ENCODE results near the gene PTGES2.

DNA sequence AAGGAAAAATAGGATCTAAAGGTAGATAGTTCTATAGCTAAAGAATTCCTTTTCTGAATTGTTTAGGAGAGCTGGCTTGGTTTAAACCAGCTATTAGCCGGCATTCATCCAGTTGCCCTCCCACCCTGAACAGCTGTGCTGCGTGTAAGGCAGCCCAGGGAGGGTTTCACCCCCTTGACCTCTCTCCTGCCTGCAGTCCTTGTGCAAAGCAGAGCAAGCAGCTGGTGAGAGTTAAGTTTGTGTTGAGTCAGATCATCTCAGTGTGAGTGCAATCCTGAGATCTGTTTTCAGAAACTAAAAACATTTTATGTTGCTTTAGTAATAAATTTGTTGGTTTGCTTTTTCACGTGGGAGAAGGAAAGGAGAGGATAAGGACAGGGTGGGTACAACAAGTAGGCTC, 46.5 kb downstream of the PTGES2 start:
- TF ChIP-seq, protein P1, sequence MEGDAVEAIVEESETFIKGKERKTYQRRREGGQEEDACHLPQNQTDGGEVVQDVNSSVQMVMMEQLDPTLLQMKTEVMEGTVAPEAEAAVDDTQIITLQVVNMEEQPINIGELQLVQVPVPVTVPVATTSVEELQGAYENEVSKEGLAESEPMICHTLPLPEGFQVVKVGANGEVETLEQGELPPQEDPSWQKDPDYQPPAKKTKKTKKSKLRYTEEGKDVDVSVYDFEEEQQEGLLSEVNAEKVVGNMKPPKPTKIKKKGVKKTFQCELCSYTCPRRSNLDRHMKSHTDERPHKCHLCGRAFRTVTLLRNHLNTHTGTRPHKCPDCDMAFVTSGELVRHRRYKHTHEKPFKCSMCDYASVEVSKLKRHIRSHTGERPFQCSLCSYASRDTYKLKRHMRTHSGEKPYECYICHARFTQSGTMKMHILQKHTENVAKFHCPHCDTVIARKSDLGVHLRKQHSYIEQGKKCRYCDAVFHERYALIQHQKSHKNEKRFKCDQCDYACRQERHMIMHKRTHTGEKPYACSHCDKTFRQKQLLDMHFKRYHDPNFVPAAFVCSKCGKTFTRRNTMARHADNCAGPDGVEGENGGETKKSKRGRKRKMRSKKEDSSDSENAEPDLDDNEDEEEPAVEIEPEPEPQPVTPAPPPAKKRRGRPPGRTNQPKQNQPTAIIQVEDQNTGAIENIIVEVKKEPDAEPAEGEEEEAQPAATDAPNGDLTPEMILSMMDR (IDR thresholded peaks at IDR 0.05), result no peak
- TF ChIP-seq POLR2A (IDR thresholded peaks at IDR 0.05), result peak in 1 of 2 donors; percentile 44

Measured in thyroid gland (tissue), 4 donors.